B cell (primary cell): Measurements from ENCODE around the gene RCN1. TPM values are rescaled to one million over a fixed set of nuclear protein-coding genes. Genes with fewer than 3 reads are reported as not detected.

ENCODE experiments used
- ATAC-seq: fragments of 200-7000 bp; cut with Tn5 transposase; one replicate; pipeline ENCODE4 v1.10.0; 2021; ENCODE audit warnings: low read depth, mild to moderate bottlenecking, moderate number of reproducible peaks, moderate library complexity
- CTCF ChIA-PET: fragments of 350-600 bp; sonication (Branson Sonifier 250); formaldehyde crosslinking; loops from one replicate; lab custom pipeline; 2021; ENCODE audit warnings: antibody characterized with exemption, inconsistent platforms; lab: Charles Lee
- POLR2A ChIA-PET: fragments of 350-600 bp; sonication (Branson Sonifier 250); formaldehyde crosslinking; loops from one replicate; lab custom pipeline; 2021; ENCODE audit warnings: antibody characterized with exemption; lab: Charles Lee
- DNase-seq: peaks from one replicate; pipeline ENCODE4 v3.0.0; 2013
- H2AFZ ChIP-seq: 2 replicates; pipeline ENCODE4 v1.6.1; 2012; ENCODE audit warnings: mild to moderate bottlenecking, low read depth, low read length; ENCODE audit not compliant: insufficient read depth, poor library complexity, severe bottlenecking
- H3K27ac ChIP-seq, 2 donors: 1 replicate in 1 of 2; 2 replicates in 1 of 2; pipeline ENCODE4 v1.5.1; 2012 to 2013; ENCODE audit warnings: low read length in 2 of 2, mild to moderate bottlenecking in 2 of 2, moderate library complexity in 1 of 2
- H3K27me3 ChIP-seq, 4 experiments: fragments of 200-600 bp in 1 of 4; sonication (generic) in 1 of 4; replicated peaks in 1 of 4; 1 replicate in 2 of 4; 2 replicates in 2 of 4; pipeline versions ENCODE4 v1.6.1 to v1.7.0; 2013 to 2016; ENCODE audit warnings: low read length in 3 of 4, mild to moderate bottlenecking in 2 of 4, mixed read lengths in 1 of 4, moderate library complexity in 1 of 4; ENCODE audit not compliant: insufficient read depth in 4 of 4, control insufficient read depth in 3 of 4; ENCODE audit errors: control extremely low read depth in 1 of 4
- H3K36me3 ChIP-seq, 2 experiments: replicated peaks in 1 of 2; 1 replicate in 1 of 2; 2 replicates in 1 of 2; pipeline versions ENCODE4 v1.6.1 to v1.7.1; 2013; ENCODE audit warnings: low read length in 1 of 2; ENCODE audit not compliant: insufficient read depth in 2 of 2, control insufficient read depth in 1 of 2; ENCODE audit errors: control extremely low read depth in 1 of 2, extremely low read depth in 1 of 2
- H3K4me1 ChIP-seq, 2 donors: fragments of 200-600 bp in 1 of 2; sonication (generic) in 1 of 2; 1 replicate in 1 of 2; 2 replicates in 1 of 2; pipeline versions ENCODE4 v1.5.1 to v1.6.1; 2013 to 2017; ENCODE audit warnings: low read length in 2 of 2; ENCODE audit not compliant: control insufficient read depth in 2 of 2, insufficient read depth in 2 of 2
- H3K4me2 ChIP-seq: replicated peaks from 2 replicates; pipeline ENCODE3; 2012; ENCODE audit warnings: mild to moderate bottlenecking, low read depth, low read length; ENCODE audit not compliant: poor library complexity, severe bottlenecking
- H3K4me3 ChIP-seq, 5 experiments: fragments of 200-600 bp in 1 of 5; sonication (generic) in 1 of 5; 1 replicate in 3 of 5; 2 replicates in 2 of 5; pipeline versions ENCODE4 v1.5.1 to v1.7.0; 2011 to 2016; ENCODE audit warnings: low read length in 4 of 5, mild to moderate bottlenecking in 4 of 5, low read depth in 2 of 5, control low read depth in 1 of 5, moderate library complexity in 1 of 5; ENCODE audit not compliant: insufficient read depth in 1 of 5; ENCODE audit errors: control extremely low read depth in 1 of 5, extremely low read depth in 1 of 5
- H3K79me2 ChIP-seq: fragments of 200-600 bp; sonication (generic); one replicate; pipeline ENCODE4 v1.6.0; 2016; ENCODE audit warnings: low read length; ENCODE audit not compliant: control insufficient read depth, insufficient read depth
- H3K9ac ChIP-seq: fragments of 200-600 bp; sonication (generic); 2 replicates; pipeline ENCODE4 v1.6.1; 2017; ENCODE audit warnings: mild to moderate bottlenecking, low read length, moderate library complexity
- H3K9me3 ChIP-seq, 3 donors: one replicate each; pipeline versions ENCODE4 v1.6.1 to v1.7.1; 2013; ENCODE audit warnings: low read length in 2 of 3; ENCODE audit not compliant: control insufficient read depth in 2 of 3, insufficient read depth in 1 of 3; ENCODE audit errors: control extremely low read depth in 1 of 3
- H4K20me1 ChIP-seq: 2 replicates; pipeline ENCODE4 v1.6.0; 2012; ENCODE audit warnings: mild to moderate bottlenecking, low read length; ENCODE audit not compliant: insufficient read depth, control insufficient read depth, poor library complexity, severe bottlenecking
- H3K27ac Mint-ChIP-seq: one replicate; pipeline ENCODE4 v1.8.0; 2021; ENCODE audit warnings: mixed read lengths
- H3K27me3 Mint-ChIP-seq: one replicate; pipeline ENCODE4 v1.8.0; 2021; ENCODE audit warnings: mixed read lengths
- H3K4me1 Mint-ChIP-seq: one replicate; pipeline ENCODE4 v1.8.0; 2021; ENCODE audit warnings: mixed read lengths
- H3K4me3 Mint-ChIP-seq: one replicate; pipeline ENCODE4 v1.8.0; 2021; ENCODE audit warnings: mixed read lengths
- H3K9me3 Mint-ChIP-seq: one replicate; pipeline ENCODE4 v1.8.0; 2022; ENCODE audit warnings: mixed read lengths; ENCODE audit not compliant: insufficient read depth
- EZH2 ChIP-seq: IDR thresholded peaks from 2 replicates; pipeline ENCODE4 v1.6.1; 2012; ENCODE audit warnings: borderline replicate concordance, low read depth, mild to moderate bottlenecking, moderate library complexity, low read length; ENCODE audit not compliant: insufficient read depth, poor library complexity, severe bottlenecking
- WGBS: methylation state at CpG from one replicate; pipeline ENCODE4 v1.1.5; 2013; ENCODE audit warnings: missing lambda C conversion rate; ENCODE audit not compliant: insufficient coverage; 5-methylcytosine and 5-hydroxymethylcytosine counted together
- intact Hi-C: fragments of 100-400 bp; cut with micrococcal nuclease; formaldehyde crosslinking; loops from one replicate; pipeline ENCODE4 v1.10.0; 2022
- polyA plus RNA-seq: library from polyadenylated mRNA; depleted of rRNA; stranded (reverse); fragments of >200 nt; gene quantifications from 2 replicates; pipeline ENCODE4 v1.2.3, GENCODE V29; 2012
- total RNA-seq, 2 donors: library from RNA; stranded (reverse); fragments of 120-200 nt in 1 of 2; gene quantifications; 1 replicate in 1 of 2; 2 replicates in 1 of 2; pipeline versions ENCODE4 v1.2.3 to v1.2.4, GENCODE V29; 2013 to 2022
- TF ChIP-seq, protein P1 (sequence below): fragments of 200-600 bp; IDR thresholded peaks from one replicate; pipeline ENCODE4 v1.8.0; 2022; ENCODE audit warnings: antibody characterized with exemption, mild to moderate bottlenecking

The RCN1 gene
- total and polyA plus RNA-seq, 2 donors (not counting 1 experiment from before 2014, with no cell fraction given), result 2.6 to 3.8 TPM

DNA sequence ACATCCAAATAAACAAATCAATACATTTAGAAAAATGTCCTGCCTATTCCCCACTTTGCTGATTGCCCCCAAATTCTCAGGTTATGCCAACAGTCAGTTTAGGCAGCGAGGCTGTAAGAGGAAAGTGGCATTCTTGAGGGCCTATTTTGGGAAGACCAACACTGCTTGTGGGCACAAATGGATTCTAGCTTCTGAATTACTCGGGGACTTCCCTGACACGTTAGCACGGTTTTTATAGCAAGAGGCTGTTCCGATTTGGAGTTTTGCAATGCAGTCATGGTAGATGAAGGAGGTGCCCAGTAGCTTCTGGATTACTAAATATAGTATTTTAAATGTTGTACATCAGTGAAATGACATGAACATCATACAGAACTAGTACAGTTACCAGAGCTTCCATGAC, 13.1 kb downstream of the RCN1 start:
- no peak overlapping the region for H3K27ac ChIP-seq
- no peaks in the 10 kb centered on the region for H3K27me3 Mint-ChIP-seq
- H3K9me3 Mint-ChIP-seq, result no peaks in the 10 kb centered on the region
- peaks cover 5 to 7% of the 10 kb centered on the region in 2 donors for H3K4me1 ChIP-seq
- no peak overlapping the region for H3K4me3 ChIP-seq
- peaks cover 11% of the 10 kb centered on the region for H3K4me1 Mint-ChIP-seq
- H2AFZ ChIP-seq, result no peak overlapping the region
- ChIA-PET POLR2A (no interaction called here), CTCF (no interaction called here)
- 100% methylated on average over 2 of the region's 5 CpGs for WGBS
- H3K27ac Mint-ChIP-seq, result no peak overlapping the region
- no peak overlapping the region for H3K9ac ChIP-seq
- ATAC-seq (no peak), DNase-seq (no peak)
- H3K9me3 ChIP-seq, result no peaks in the 10 kb centered on the region
- no peaks in the 10 kb centered on the region for H4K20me1 ChIP-seq
- H3K4me2 ChIP-seq, result no peak overlapping the region
- H3K79me2 ChIP-seq, result no peaks in the 10 kb centered on the region
- peaks cover 1 to 4% of the 10 kb centered on the region in 2 experiments for H3K36me3 ChIP-seq
- intact Hi-C loops, result no loop called here
- H3K4me3 Mint-ChIP-seq, result no peak overlapping the region
- TF ChIP-seq, protein P1, sequence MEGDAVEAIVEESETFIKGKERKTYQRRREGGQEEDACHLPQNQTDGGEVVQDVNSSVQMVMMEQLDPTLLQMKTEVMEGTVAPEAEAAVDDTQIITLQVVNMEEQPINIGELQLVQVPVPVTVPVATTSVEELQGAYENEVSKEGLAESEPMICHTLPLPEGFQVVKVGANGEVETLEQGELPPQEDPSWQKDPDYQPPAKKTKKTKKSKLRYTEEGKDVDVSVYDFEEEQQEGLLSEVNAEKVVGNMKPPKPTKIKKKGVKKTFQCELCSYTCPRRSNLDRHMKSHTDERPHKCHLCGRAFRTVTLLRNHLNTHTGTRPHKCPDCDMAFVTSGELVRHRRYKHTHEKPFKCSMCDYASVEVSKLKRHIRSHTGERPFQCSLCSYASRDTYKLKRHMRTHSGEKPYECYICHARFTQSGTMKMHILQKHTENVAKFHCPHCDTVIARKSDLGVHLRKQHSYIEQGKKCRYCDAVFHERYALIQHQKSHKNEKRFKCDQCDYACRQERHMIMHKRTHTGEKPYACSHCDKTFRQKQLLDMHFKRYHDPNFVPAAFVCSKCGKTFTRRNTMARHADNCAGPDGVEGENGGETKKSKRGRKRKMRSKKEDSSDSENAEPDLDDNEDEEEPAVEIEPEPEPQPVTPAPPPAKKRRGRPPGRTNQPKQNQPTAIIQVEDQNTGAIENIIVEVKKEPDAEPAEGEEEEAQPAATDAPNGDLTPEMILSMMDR, result no peak
- no peak for TF ChIP-seq EZH2
- no peaks in the 10 kb centered on the region for H3K27me3 ChIP-seq

DNA sequence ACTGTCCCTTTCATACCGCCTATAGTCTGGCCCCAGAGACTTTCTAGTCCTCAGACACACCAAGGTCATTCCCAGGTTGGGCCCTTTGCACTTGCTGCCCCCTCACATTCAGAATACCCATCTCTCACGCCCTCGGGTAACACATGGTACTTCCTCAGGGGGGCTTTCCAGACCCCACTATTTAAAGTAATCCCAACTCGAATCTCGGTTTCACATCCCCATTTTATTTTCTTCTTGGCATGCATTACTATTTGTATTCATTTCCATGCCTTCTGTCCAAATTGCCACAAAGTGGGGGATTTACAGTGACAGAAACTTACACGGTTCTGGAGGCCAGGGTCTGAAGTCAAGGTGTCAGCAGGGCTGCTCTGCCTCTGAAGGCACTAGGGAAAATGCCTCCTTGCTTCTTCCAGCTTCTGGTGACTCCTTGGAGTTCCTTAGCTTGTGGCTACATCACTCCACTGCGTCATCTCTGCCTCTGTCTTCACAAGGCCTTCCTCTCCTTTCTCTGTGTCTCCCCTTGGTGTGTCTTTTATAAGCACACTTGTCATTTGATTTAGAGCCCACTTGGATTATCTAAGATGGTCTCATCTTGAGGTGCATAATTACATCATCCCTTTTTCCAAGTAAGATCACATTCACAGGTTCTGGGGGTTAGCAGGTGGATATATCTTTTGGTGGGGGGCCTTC, 15.1 kb downstream of the RCN1 start:
- peaks cover 4% of the 10 kb centered on the region for H3K27me3 Mint-ChIP-seq
- peaks cover 5 to 7% of the 10 kb centered on the region in 2 donors for H3K4me1 ChIP-seq
- peaks cover 11% of the 10 kb centered on the region for H3K4me1 Mint-ChIP-seq
- no peaks in the 10 kb centered on the region for H3K9me3 ChIP-seq
- no peak overlapping the region for H3K27ac Mint-ChIP-seq
- no peak overlapping the region for H3K9ac ChIP-seq
- TF ChIP-seq, protein P1, result no peak
- TF ChIP-seq EZH2, result no peak
- ChIA-PET CTCF (interaction anchor here (1.1 to 1.2 kb wide), 2 partner anchors 54 to 70 kb away, joined by 3 read pairs; no protein-coding TSS in a partner anchor), POLR2A (no interaction called here)
- H3K9me3 Mint-ChIP-seq, result no peaks in the 10 kb centered on the region
- H3K27ac ChIP-seq, result no peak overlapping the region
- H3K4me2 ChIP-seq, result no peak overlapping the region
- no peaks in the 10 kb centered on the region for H3K36me3 ChIP-seq
- DNase-seq (no peak), ATAC-seq (no peak)
- no peaks in the 10 kb centered on the region for H4K20me1 ChIP-seq
- H2AFZ ChIP-seq, result no peak overlapping the region
- H3K4me3 ChIP-seq, result no peak overlapping the region
- H3K27me3 ChIP-seq, result no peaks in the 10 kb centered on the region
- no peak overlapping the region for H3K4me3 Mint-ChIP-seq
- H3K79me2 ChIP-seq, result no peaks in the 10 kb centered on the region
- WGBS, result 68% methylated on average over 7 of the region's 7 CpGs
- intact Hi-C loops, result no loop called here
